Fibroblast of lung (primary cell): ENCODE data around the gene SLC25A23. TPM values are rescaled to one million over a fixed set of nuclear protein-coding genes. Genes with fewer than 3 reads are reported as not detected.
A peak's percentile ranks its signal among the peaks of the same experiment; 100 is the strongest.

Experiments
- DNase-seq, 2 donors: peaks; one replicate each; pipeline versions ENCODE4 v3.0.0 to v3.0.0-alpha.2; 2010; ENCODE audit warnings: low read depth in 2 of 2
- H2AFZ ChIP-seq: 2 replicates; pipeline ENCODE4 v1.5.1; 2012; ENCODE audit warnings: low read length, control low read depth, inconsistent platforms
- H3K27ac ChIP-seq: 2 replicates; pipeline ENCODE4 v1.5.1; 2011; ENCODE audit warnings: low read length, control low read depth; ENCODE audit not compliant: insufficient read depth
- H3K27me3 ChIP-seq: 2 replicates; pipeline ENCODE4 v1.5.1; 2011; ENCODE audit warnings: mild to moderate bottlenecking, low read length; ENCODE audit not compliant: control insufficient read depth, insufficient read depth
- H3K36me3 ChIP-seq: 2 replicates; pipeline ENCODE4 v1.5.1; 2011; ENCODE audit warnings: low read length; ENCODE audit not compliant: control insufficient read depth, insufficient read depth
- H3K4me1 ChIP-seq: 2 replicates; pipeline ENCODE4 v1.5.1; 2011; ENCODE audit warnings: low read length; ENCODE audit not compliant: control insufficient read depth, insufficient read depth; ENCODE audit errors: extremely low read depth
- H3K4me2 ChIP-seq: 2 replicates; pipeline ENCODE4 v1.5.1; 2011; ENCODE audit warnings: low read length, control low read depth; ENCODE audit not compliant: insufficient read depth; ENCODE audit errors: extremely low read depth
- H3K4me3 ChIP-seq, 4 experiments: fragments of 200-600 bp in 1 of 4; sonication (generic) in 1 of 4; replicated peaks in 1 of 4; 2 replicates each; pipeline ENCODE4 v1.5.1; 2011 to 2016; ENCODE audit warnings: low read length in 4 of 4, low read depth in 3 of 4, mild to moderate bottlenecking in 3 of 4, control low read depth in 2 of 4, inconsistent platforms in 1 of 4, mixed read lengths in 1 of 4; ENCODE audit not compliant: insufficient read depth in 1 of 4; ENCODE audit errors: control extremely low read depth in 1 of 4
- H3K79me2 ChIP-seq: 2 replicates; pipeline ENCODE4 v1.5.1; 2012; ENCODE audit warnings: mild to moderate bottlenecking, low read length, inconsistent platforms; ENCODE audit not compliant: control insufficient read depth, insufficient read depth
- H3K9ac ChIP-seq: 2 replicates; pipeline ENCODE4 v1.5.1; 2011; ENCODE audit warnings: mild to moderate bottlenecking, low read length, control low read depth; ENCODE audit not compliant: insufficient read depth
- H3K9me3 ChIP-seq: 2 replicates; pipeline ENCODE4 v1.5.1; 2012; ENCODE audit warnings: low read depth, low read length; ENCODE audit not compliant: control insufficient read depth, insufficient read depth
- H4K20me1 ChIP-seq: 2 replicates; pipeline ENCODE4 v1.5.1; 2011; ENCODE audit warnings: low read length; ENCODE audit not compliant: control insufficient read depth, insufficient read depth; ENCODE audit errors: extremely low read depth
- CTCF ChIP-seq, 2 donors: IDR thresholded peaks in 1 of 2; conservative IDR thresholded peaks in 1 of 2; 1 replicate in 1 of 2; 2 replicates in 1 of 2; pipeline ENCODE4 v1.5.1; 2011 to 2012; ENCODE audit warnings: low read length in 2 of 2, control low read depth in 1 of 2, inconsistent platforms in 1 of 2, low read depth in 1 of 2, mild to moderate bottlenecking in 1 of 2
- EZH2 ChIP-seq: IDR thresholded peaks from 2 replicates; pipeline ENCODE4 v1.5.1; 2012; ENCODE audit warnings: low read length, control low read depth, mild to moderate bottlenecking; ENCODE audit errors: missing control alignments
- polyA plus RNA-seq, 2 donors: library from polyadenylated mRNA; depleted of rRNA in 1 of 2; stranded (reverse) in 1 of 2; unstranded in 1 of 2; fragments of >200 nt; gene quantifications; 2 replicates each; pipeline ENCODE4 v1.2.1, GENCODE V29; 2011 to 2012; ENCODE audit warnings: missing spikeins in 1 of 2
- total RNA-seq: library from RNA; depleted of rRNA; stranded (reverse); fragments of >200 nt; gene quantifications from 2 replicates; pipeline ENCODE4 v1.2.1, GENCODE V29; 2014

The SLC25A23 gene
- total and polyA plus RNA-seq, 2 donors (not counting 1 experiment from before 2014, with no cell fraction given) = 7.9 to 33.9 TPM

- H3K9me3 ChIP-seq = no peaks in the 10 kb centered on the region
- H4K20me1 ChIP-seq = no peaks in the 10 kb centered on the region
- no peak overlapping the region for H2AFZ ChIP-seq
- TF ChIP-seq EZH2 (no peak), CTCF (conservative IDR thresholded peaks at IDR 0.05 in 1 of 2, IDR thresholded peaks at IDR 0.05 in 1 of 2; ENCODE audit: low read depth in 1 of 2, low read length in 2 of 2) (no peak)
- H3K4me1 ChIP-seq = peaks cover 2% of the 10 kb centered on the region
- peaks cover 2% of the 10 kb centered on the region for H3K36me3 ChIP-seq
- no peak for DNase-seq
- H3K27ac ChIP-seq = no peak overlapping the region
- H3K4me3 ChIP-seq = peak overlapping the region in 1 of 4 experiments; percentile 68
- H3K27me3 ChIP-seq = no peaks in the 10 kb centered on the region
- no peak overlapping the region for H3K4me2 ChIP-seq
- no peak overlapping the region for H3K9ac ChIP-seq
- H3K79me2 ChIP-seq = no peaks in the 10 kb centered on the region
Observed at GRCh38 chr19:6457958-6458694, 1.5 kb downstream of the SLC25A23 start.

- H3K9me3 ChIP-seq = no peaks in the 10 kb centered on the region
- H2AFZ ChIP-seq = no peak overlapping the region
- no peak for DNase-seq
- no peaks in the 10 kb centered on the region for H3K79me2 ChIP-seq
- no peaks in the 10 kb centered on the region for H4K20me1 ChIP-seq
- no peak overlapping the region for H3K4me3 ChIP-seq
- H3K36me3 ChIP-seq = peaks cover 2% of the 10 kb centered on the region
- H3K9ac ChIP-seq = no peak overlapping the region
- no peaks in the 10 kb centered on the region for H3K27me3 ChIP-seq
- peaks cover 2% of the 10 kb centered on the region for H3K4me1 ChIP-seq
- TF ChIP-seq CTCF (conservative IDR thresholded peaks at IDR 0.05 in 1 of 2, IDR thresholded peaks at IDR 0.05 in 1 of 2; ENCODE audit: low read depth in 1 of 2, low read length in 2 of 2) = no peak
- H3K27ac ChIP-seq = no peak overlapping the region
- no peak overlapping the region for H3K4me2 ChIP-seq
Observed at GRCh38 chr19:6455924-6456323, 3.7 kb downstream of the SLC25A23 start.

GRCh38 chr19:6453951-6454565 lies 5.5 kb downstream of the SLC25A23 start:
- no peak for DNase-seq
- TF ChIP-seq CTCF (conservative IDR thresholded peaks at IDR 0.05 in 1 of 2, IDR thresholded peaks at IDR 0.05 in 1 of 2; ENCODE audit: low read depth in 1 of 2, low read length in 2 of 2) (no peak), EZH2 (no peak)
- no peaks in the 10 kb centered on the region for H3K79me2 ChIP-seq
- no peaks in the 10 kb centered on the region for H4K20me1 ChIP-seq
- no peaks in the 10 kb centered on the region for H3K9me3 ChIP-seq
- H3K27me3 ChIP-seq = no peaks in the 10 kb centered on the region
- no peak overlapping the region for H3K4me3 ChIP-seq
- no peak overlapping the region for H2AFZ ChIP-seq
- H3K36me3 ChIP-seq = peaks cover 2% of the 10 kb centered on the region
- H3K9ac ChIP-seq = no peak overlapping the region
- H3K4me1 ChIP-seq = no peaks in the 10 kb centered on the region
- H3K27ac ChIP-seq = no peak overlapping the region
- H3K4me2 ChIP-seq = no peak overlapping the region
